ENCODE results near the gene TMEM19.
"Not testable (repeated sequence)": the region's sequence is repeated elsewhere in the genome, so short reads cannot be mapped to it uniquely, and the experiment has no call there.

Gene TMEM19

GRCh38 chr12:71694099-71694820, 8.4 kb downstream of the TMEM19 start:
- WGBS (ENCODE audit: extremely low coverage, insufficient coverage, low lambda C conversion rate): no CpG with 5 or more reads among the region's 1 CpG
- no peak overlapping the region for H3K27ac ChIP-seq (ENCODE audit: low read depth, low read length)

DNA sequence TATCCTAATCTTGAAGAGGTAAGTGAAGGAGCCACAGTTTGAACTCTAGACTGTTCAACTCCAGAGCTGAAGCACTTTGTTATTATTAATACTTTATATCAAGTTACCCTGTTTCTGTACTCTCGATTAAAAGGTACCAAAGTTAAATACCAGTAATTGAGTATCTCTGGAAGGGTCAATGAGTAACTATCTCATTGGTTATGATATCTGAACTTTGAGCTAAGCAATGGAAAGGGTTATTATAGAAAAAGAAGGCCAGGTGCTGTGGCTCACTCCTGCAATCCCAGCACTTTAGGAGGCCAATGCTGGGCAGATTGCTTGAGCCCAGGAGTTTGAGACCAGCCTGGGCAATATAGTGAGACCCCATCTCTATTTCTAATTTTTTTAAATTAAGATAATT, 9.9 kb downstream of the TMEM19 start:
- no peak overlapping the region for H3K4me2 ChIP-seq (ENCODE audit: low read length)
- no peaks in the 10 kb centered on the region for H3K4me1 ChIP-seq (ENCODE audit: control insufficient read depth, low read depth, low read length)
- H3K56ac ChIP-seq (ENCODE audit: low read length): no peak overlapping the region
- H3K79me1 ChIP-seq (ENCODE audit: low read length): no peaks in the 10 kb centered on the region
- no peak overlapping the region for H3K23ac ChIP-seq (ENCODE audit: low read length)
- H3K4me3 ChIP-seq (ENCODE audit: low read length): no peak overlapping the region
- H2BK15ac ChIP-seq (replicated peaks; ENCODE audit: low read depth): no peak overlapping the region
- H3K9ac ChIP-seq (ENCODE audit: low read length): no peak overlapping the region
- H4K8ac ChIP-seq (ENCODE audit: low read depth, low read length): no peak overlapping the region
- H3K27ac ChIP-seq (ENCODE audit: low read depth, low read length): no peak overlapping the region
- no CpG with 5 or more reads among the region's 1 CpG for WGBS (ENCODE audit: extremely low coverage, insufficient coverage, low lambda C conversion rate)
- H2AK5ac ChIP-seq (ENCODE audit: low read length): no peak overlapping the region
- H3K18ac ChIP-seq (ENCODE audit: low read length): no peak overlapping the region
- no peaks in the 10 kb centered on the region for H3K27me3 ChIP-seq (ENCODE audit: insufficient read depth, low read length, poor library complexity)
- DNase-seq: no peak
- H3K79me2 ChIP-seq (ENCODE audit: control insufficient read depth, insufficient read depth, low read length): no peaks in the 10 kb centered on the region
- no peak overlapping the region for H4K5ac ChIP-seq (ENCODE audit: low read length)
- no peaks in the 10 kb centered on the region for H3K36me3 ChIP-seq (ENCODE audit: control insufficient read depth, insufficient read depth, low read length)
- no peak overlapping the region for H3K4ac ChIP-seq (ENCODE audit: low read depth, low read length)
- H2BK5ac ChIP-seq (ENCODE audit: low read length): no peak overlapping the region
- no peak overlapping the region for H2BK120ac ChIP-seq (ENCODE audit: low read depth, low read length)

More at GRCh38 chr12:71694099-71694820, 8.4 kb downstream of the TMEM19 start:
- Histone ChIP-seq H3K27me3 (ENCODE audit: insufficient read depth, low read length, poor library complexity) (no peaks in the 10 kb centered on the region), H3K56ac (ENCODE audit: low read length) (no peak overlapping the region), H3K79me1 (ENCODE audit: low read length) (no peaks in the 10 kb centered on the region), H3K9ac (ENCODE audit: low read length) (no peak overlapping the region), H3K79me2 (ENCODE audit: control insufficient read depth, insufficient read depth, low read length) (no peaks in the 10 kb centered on the region), H2BK120ac (ENCODE audit: low read depth, low read length) (no peak overlapping the region), H2AK5ac (ENCODE audit: low read length) (no peak overlapping the region), H3K4me1 (ENCODE audit: control insufficient read depth, low read depth, low read length) (no peaks in the 10 kb centered on the region), H2BK15ac (replicated peaks; ENCODE audit: low read depth) (no peak overlapping the region), H3K4me2 (ENCODE audit: low read length) (no peak overlapping the region), H4K8ac (ENCODE audit: low read depth, low read length) (no peak overlapping the region), H3K4me3 (ENCODE audit: low read length) (no peak overlapping the region), H3K4ac (ENCODE audit: low read depth, low read length) (no peak overlapping the region), H3K36me3 (ENCODE audit: control insufficient read depth, insufficient read depth, low read length) (no peaks in the 10 kb centered on the region), H3K18ac (ENCODE audit: low read length) (no peak overlapping the region), H2BK5ac (ENCODE audit: low read length) (no peak overlapping the region), H4K5ac (ENCODE audit: low read length) (no peak overlapping the region), H3K23ac (ENCODE audit: low read length) (no peak overlapping the region)
- no peak for DNase-seq

- not testable (repeated sequence) for H3K4ac ChIP-seq (ENCODE audit: low read depth, low read length); H3K79me2 ChIP-seq (ENCODE audit: control insufficient read depth, insufficient read depth, low read length); DNase-seq; H2BK120ac ChIP-seq (ENCODE audit: low read depth, low read length); H3K4me2 ChIP-seq (ENCODE audit: low read length); H2AK5ac ChIP-seq (ENCODE audit: low read length); H3K27me3 ChIP-seq (ENCODE audit: insufficient read depth, low read length, poor library complexity); H3K36me3 ChIP-seq (ENCODE audit: control insufficient read depth, insufficient read depth, low read length); H3K4me1 ChIP-seq (ENCODE audit: control insufficient read depth, low read depth, low read length); H3K4me3 ChIP-seq (ENCODE audit: low read length); H3K27ac ChIP-seq (ENCODE audit: low read depth, low read length); H4K5ac ChIP-seq (ENCODE audit: low read length); H3K56ac ChIP-seq (ENCODE audit: low read length); H3K18ac ChIP-seq (ENCODE audit: low read length); H3K9ac ChIP-seq (ENCODE audit: low read length); H4K8ac ChIP-seq (ENCODE audit: low read depth, low read length); H3K79me1 ChIP-seq (ENCODE audit: low read length); H2BK5ac ChIP-seq (ENCODE audit: low read length); H3K23ac ChIP-seq (ENCODE audit: low read length); H2BK15ac ChIP-seq (replicated peaks; ENCODE audit: low read depth)
- no CpG with 5 or more reads among the region's 8 CpGs for WGBS (ENCODE audit: extremely low coverage, insufficient coverage, low lambda C conversion rate)
Observed at GRCh38 chr12:71702181-71702580, 16.3 kb downstream of the TMEM19 start.

DNA sequence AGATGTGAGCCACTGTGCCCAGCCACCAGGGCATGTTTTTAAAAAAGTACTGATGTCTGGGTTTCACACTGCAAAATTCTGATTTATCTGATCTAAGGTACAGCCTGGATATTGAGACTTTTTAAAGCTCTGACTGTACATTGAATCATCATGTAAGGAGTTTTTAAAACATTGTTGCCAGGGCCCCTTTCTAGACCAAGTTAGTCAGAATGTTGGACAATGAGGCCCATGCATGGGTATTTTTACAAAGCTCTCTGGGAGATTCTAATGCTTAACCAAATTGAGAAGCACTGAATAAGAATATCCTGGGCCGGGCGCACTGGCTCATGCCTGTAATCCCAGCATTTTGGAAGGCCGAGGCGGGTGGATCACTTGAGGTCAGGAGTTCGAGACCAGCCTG, 16.7 kb downstream of the TMEM19 start:
- no peak overlapping the region for H4K8ac ChIP-seq (ENCODE audit: low read depth, low read length)
- H2AK5ac ChIP-seq (ENCODE audit: low read length): no peak overlapping the region
- no peak overlapping the region for H3K4ac ChIP-seq (ENCODE audit: low read depth, low read length)
- H3K18ac ChIP-seq (ENCODE audit: low read length): no peak overlapping the region
- H3K56ac ChIP-seq (ENCODE audit: low read length): no peak overlapping the region
- no peak overlapping the region for H3K23ac ChIP-seq (ENCODE audit: low read length)
- H3K4me3 ChIP-seq (ENCODE audit: low read length): no peak overlapping the region
- H4K5ac ChIP-seq (ENCODE audit: low read length): no peak overlapping the region
- no peak overlapping the region for H2BK5ac ChIP-seq (ENCODE audit: low read length)
- no peak overlapping the region for H3K27ac ChIP-seq (ENCODE audit: low read depth, low read length)
- H3K4me1 ChIP-seq (ENCODE audit: control insufficient read depth, low read depth, low read length): no peaks in the 10 kb centered on the region
- no peak overlapping the region for H3K4me2 ChIP-seq (ENCODE audit: low read length)
- WGBS (ENCODE audit: extremely low coverage, insufficient coverage, low lambda C conversion rate): no CpG with 5 or more reads among the region's 5 CpGs
- H3K27me3 ChIP-seq (ENCODE audit: insufficient read depth, low read length, poor library complexity): no peaks in the 10 kb centered on the region
- no peaks in the 10 kb centered on the region for H3K36me3 ChIP-seq (ENCODE audit: control insufficient read depth, insufficient read depth, low read length)
- H2BK15ac ChIP-seq (replicated peaks; ENCODE audit: low read depth): no peak overlapping the region
- no peaks in the 10 kb centered on the region for H3K79me1 ChIP-seq (ENCODE audit: low read length)
- H3K9ac ChIP-seq (ENCODE audit: low read length): no peak overlapping the region
- H2BK120ac ChIP-seq (ENCODE audit: low read depth, low read length): no peak overlapping the region
- no peaks in the 10 kb centered on the region for H3K79me2 ChIP-seq (ENCODE audit: control insufficient read depth, insufficient read depth, low read length)
- DNase-seq: no peak

DNA sequence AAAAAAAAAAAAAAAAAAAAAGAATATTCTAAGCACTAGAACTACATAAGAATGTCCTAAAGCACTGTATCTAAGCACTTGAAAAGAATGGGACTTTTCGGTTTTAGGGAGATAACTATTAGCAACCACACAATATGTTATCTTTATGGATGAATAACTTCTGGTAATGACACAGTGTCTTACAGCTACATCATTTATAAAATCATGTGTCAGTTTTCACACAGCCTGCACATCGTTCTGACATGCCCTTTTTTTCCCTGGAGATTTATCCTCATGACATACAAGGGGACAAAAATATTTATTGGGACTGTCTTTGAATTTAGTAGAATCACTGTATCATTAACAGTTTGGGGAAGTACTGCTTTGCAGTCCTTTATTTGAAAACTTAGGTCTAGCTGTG, 17.3 kb downstream of the TMEM19 start:
- Histone ChIP-seq H2AK5ac (ENCODE audit: low read length) (no peak overlapping the region), H3K4me1 (ENCODE audit: control insufficient read depth, low read depth, low read length) (no peaks in the 10 kb centered on the region), H2BK120ac (ENCODE audit: low read depth, low read length) (no peak overlapping the region), H3K9ac (ENCODE audit: low read length) (no peak overlapping the region), H3K79me2 (ENCODE audit: control insufficient read depth, insufficient read depth, low read length) (no peaks in the 10 kb centered on the region), H4K8ac (ENCODE audit: low read depth, low read length) (no peak overlapping the region), H3K79me1 (ENCODE audit: low read length) (no peaks in the 10 kb centered on the region), H3K4me3 (ENCODE audit: low read length) (no peak overlapping the region), H3K27me3 (ENCODE audit: insufficient read depth, low read length, poor library complexity) (no peaks in the 10 kb centered on the region), H3K56ac (ENCODE audit: low read length) (no peak overlapping the region), H2BK5ac (ENCODE audit: low read length) (no peak overlapping the region), H3K36me3 (ENCODE audit: control insufficient read depth, insufficient read depth, low read length) (no peaks in the 10 kb centered on the region), H3K27ac (ENCODE audit: low read depth, low read length) (no peak overlapping the region), H3K4ac (ENCODE audit: low read depth, low read length) (no peak overlapping the region), H4K5ac (ENCODE audit: low read length) (no peak overlapping the region), H3K23ac (ENCODE audit: low read length) (no peak overlapping the region), H2BK15ac (replicated peaks; ENCODE audit: low read depth) (no peak overlapping the region), H3K4me2 (ENCODE audit: low read length) (no peak overlapping the region), H3K18ac (ENCODE audit: low read length) (no peak overlapping the region)
- no peak for DNase-seq
- WGBS (ENCODE audit: extremely low coverage, insufficient coverage, low lambda C conversion rate): no CpG with 5 or more reads among the region's 2 CpGs

- no peak overlapping the region for H3K9ac ChIP-seq (ENCODE audit: low read length)
- no peaks in the 10 kb centered on the region for H3K79me2 ChIP-seq (ENCODE audit: control insufficient read depth, insufficient read depth, low read length)
- H3K56ac ChIP-seq (ENCODE audit: low read length): no peak overlapping the region
- H3K4me1 ChIP-seq (ENCODE audit: control insufficient read depth, low read depth, low read length): no peaks in the 10 kb centered on the region
- H4K8ac ChIP-seq (ENCODE audit: low read depth, low read length): no peak overlapping the region
- H3K23ac ChIP-seq (ENCODE audit: low read length): no peak overlapping the region
- H2BK15ac ChIP-seq (replicated peaks; ENCODE audit: low read depth): no peak overlapping the region
- no peak overlapping the region for H2BK5ac ChIP-seq (ENCODE audit: low read length)
- no peak overlapping the region for H4K5ac ChIP-seq (ENCODE audit: low read length)
- no peak overlapping the region for H3K4me3 ChIP-seq (ENCODE audit: low read length)
- H2BK120ac ChIP-seq (ENCODE audit: low read depth, low read length): no peak overlapping the region
- no peak overlapping the region for H3K27ac ChIP-seq (ENCODE audit: low read depth, low read length)
- H3K27me3 ChIP-seq (ENCODE audit: insufficient read depth, low read length, poor library complexity): no peaks in the 10 kb centered on the region
- no peaks in the 10 kb centered on the region for H3K79me1 ChIP-seq (ENCODE audit: low read length)
- H3K36me3 ChIP-seq (ENCODE audit: control insufficient read depth, insufficient read depth, low read length): no peaks in the 10 kb centered on the region
- no peak overlapping the region for H3K4ac ChIP-seq (ENCODE audit: low read depth, low read length)
- no peak overlapping the region for H2AK5ac ChIP-seq (ENCODE audit: low read length)
- H3K4me2 ChIP-seq (ENCODE audit: low read length): no peak overlapping the region
- DNase-seq: no peak
- WGBS (ENCODE audit: extremely low coverage, insufficient coverage, low lambda C conversion rate): no CpG with 5 or more reads among the region's 2 CpGs
- H3K18ac ChIP-seq (ENCODE audit: low read length): no peak overlapping the region
Observed at GRCh38 chr12:71704920-71705319, 19.0 kb downstream of the TMEM19 start.
